Measurements from ENCODE around the gene RTN4RL2.

GRCh38 chr11:57446055-57446454, 14.3 kb upstream of the RTN4RL2 start:
- no peak for TF ChIP-seq CTCF (IDR thresholded peaks at IDR 0.05)
- TF ChIP-seq POLR2A (IDR thresholded peaks at IDR 0.05), result no peak
